Lower leg skin (tissue), 4 donors: Measurements from ENCODE around the gene PACSIN3. TPM values are rescaled to one million over a fixed set of nuclear protein-coding genes. Genes with fewer than 3 reads are reported as not detected.

ENCODE experiments used
- DNase-seq, 2 donors: peaks; one replicate each; pipeline ENCODE4 v3.0.0-alpha.2; 2019; ENCODE audit warnings: low spot score in 2 of 2
- H3K4me3 ChIP-seq: fragments of 200-600 bp; sonication (generic); 2 replicates; pipeline ENCODE4 v1.5.1; 2017; ENCODE audit warnings: mild to moderate bottlenecking, low read depth; ENCODE audit not compliant: poor library complexity, severe bottlenecking
- POLR2A ChIP-seq, 2 donors: fragments of 450-650 bp; IDR thresholded peaks; one replicate each; pipeline ENCODE4 v1.6.1; 2016 to 2017; ENCODE audit warnings: antibody characterized with exemption in 2 of 2, mild to moderate bottlenecking in 1 of 2, moderate library complexity in 1 of 2
- WGBS, 2 donors: methylation state at CpG; one replicate each; pipeline ENCODE4 v1.1.5; 2018; 5-methylcytosine and 5-hydroxymethylcytosine counted together
- intact Hi-C: fragments of 100-400 bp; cut with DNase I; formaldehyde crosslinking; loops from one replicate; pipeline ENCODE4 v1.15.0; 2023; ENCODE audit warnings: low total_unique reads
- total RNA-seq, 4 donors: library from RNA; depleted of rRNA; stranded (reverse); fragments of >200 nt; gene quantifications; one replicate each; pipeline ENCODE4 v1.1.0, GENCODE V29; 2016
- TF ChIP-seq, protein P1 (sequence below), 3 donors: fragments of 450-650 bp; IDR thresholded peaks; one replicate each; pipeline ENCODE4 v1.5.1; 2016; ENCODE audit warnings: antibody characterized with exemption in 3 of 3, mild to moderate bottlenecking in 3 of 3, moderate library complexity in 2 of 3

PACSIN3 gene
- total RNA-seq, 4 donors from 2014 or later, result 47.7 to 73.5 (median 58.4) TPM

DNA sequence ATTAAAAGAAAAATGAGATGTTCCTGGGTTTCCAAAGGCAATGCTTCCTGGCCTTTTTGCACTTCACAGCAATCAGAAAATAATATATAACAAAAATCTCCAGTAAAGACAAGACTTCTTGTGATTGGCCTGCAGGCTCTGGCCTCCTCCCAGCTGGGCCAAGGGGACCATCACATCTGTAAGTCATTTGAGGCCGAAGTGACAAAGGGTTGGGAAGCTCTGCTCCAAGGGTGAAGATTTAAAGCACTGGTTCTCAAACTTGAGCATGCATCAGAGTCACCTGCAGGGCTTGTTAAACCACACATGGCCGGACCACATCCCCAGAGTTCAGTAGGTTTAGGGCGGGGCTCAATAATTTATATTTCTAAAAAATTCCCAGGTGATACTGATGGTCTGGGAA lies 41.7 kb downstream of the PACSIN3 start:
- WGBS, 2 donors, result 51 to 62% methylated on average over 3 of the region's 3 CpGs

DNA sequence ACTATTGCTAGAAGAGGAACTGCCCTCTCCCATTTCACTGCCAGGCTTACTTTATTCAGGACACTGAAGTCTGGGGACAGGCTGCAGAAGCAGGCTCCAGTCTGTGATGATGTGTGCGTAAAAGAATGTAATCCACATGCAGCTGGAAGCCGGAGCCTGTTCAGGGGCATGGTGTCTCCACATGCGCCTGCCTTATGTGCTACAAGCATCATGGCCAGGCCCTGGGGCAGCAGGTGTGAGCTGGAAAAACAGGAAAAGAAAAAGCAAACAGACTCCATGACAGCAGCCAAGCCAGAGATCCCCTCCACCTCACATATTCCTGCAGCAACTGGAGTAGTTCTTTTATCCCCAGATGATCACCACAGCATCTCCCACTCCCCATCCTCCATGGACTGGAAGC lies 42.9 kb downstream of the PACSIN3 start:
- WGBS, 2 donors, result 31 to 42% methylated on average over 3 of the region's 3 CpGs
- DNase-seq, result peak; percentile 81 to 91
- TF ChIP-seq, protein P1, sequence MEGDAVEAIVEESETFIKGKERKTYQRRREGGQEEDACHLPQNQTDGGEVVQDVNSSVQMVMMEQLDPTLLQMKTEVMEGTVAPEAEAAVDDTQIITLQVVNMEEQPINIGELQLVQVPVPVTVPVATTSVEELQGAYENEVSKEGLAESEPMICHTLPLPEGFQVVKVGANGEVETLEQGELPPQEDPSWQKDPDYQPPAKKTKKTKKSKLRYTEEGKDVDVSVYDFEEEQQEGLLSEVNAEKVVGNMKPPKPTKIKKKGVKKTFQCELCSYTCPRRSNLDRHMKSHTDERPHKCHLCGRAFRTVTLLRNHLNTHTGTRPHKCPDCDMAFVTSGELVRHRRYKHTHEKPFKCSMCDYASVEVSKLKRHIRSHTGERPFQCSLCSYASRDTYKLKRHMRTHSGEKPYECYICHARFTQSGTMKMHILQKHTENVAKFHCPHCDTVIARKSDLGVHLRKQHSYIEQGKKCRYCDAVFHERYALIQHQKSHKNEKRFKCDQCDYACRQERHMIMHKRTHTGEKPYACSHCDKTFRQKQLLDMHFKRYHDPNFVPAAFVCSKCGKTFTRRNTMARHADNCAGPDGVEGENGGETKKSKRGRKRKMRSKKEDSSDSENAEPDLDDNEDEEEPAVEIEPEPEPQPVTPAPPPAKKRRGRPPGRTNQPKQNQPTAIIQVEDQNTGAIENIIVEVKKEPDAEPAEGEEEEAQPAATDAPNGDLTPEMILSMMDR (IDR thresholded peaks at IDR 0.05), result no peak
- TF ChIP-seq POLR2A (IDR thresholded peaks at IDR 0.05), result no peak
- intact Hi-C loops, result no loop called here
- H3K4me3 ChIP-seq, result no peak overlapping the region

More for the DNA sequence above, 41.7 kb downstream of the PACSIN3 start:
- intact Hi-C loops, result no loop called here
- H3K4me3 ChIP-seq, result no peak overlapping the region
- TF ChIP-seq POLR2A (IDR thresholded peaks at IDR 0.05), result no peak
- TF ChIP-seq, protein P1 (IDR thresholded peaks at IDR 0.05), result no peak
- DNase-seq, result peak in 1 of 2 donors; percentile 61

DNA sequence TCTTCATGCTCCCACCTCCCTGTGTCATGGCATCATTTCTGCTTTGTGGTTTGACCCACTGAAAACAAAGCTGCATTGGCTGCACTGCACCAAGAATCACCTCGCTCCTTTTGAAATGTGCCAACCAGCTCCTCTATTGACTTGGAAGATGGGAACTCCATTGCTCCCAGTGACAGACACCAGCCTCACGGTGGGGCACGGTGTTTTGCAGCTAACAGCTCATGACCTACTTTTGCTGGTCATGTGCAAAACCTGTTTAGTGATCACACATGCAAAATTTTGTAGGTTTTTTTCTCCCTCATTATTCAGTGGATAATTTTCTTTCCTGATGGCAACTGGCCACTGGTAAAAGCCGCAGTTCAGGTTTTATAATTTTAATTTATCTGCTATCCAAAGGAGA lies 46.4 kb downstream of the PACSIN3 start:
- H3K4me3 ChIP-seq, result no peak overlapping the region
- 48 to 61% methylated on average over 4 of the region's 4 CpGs for WGBS, 2 donors
- peak in 1 of 2 donors; percentile 49 for DNase-seq
- TF ChIP-seq, protein P1 (IDR thresholded peaks at IDR 0.05), result no peak
- no peak for TF ChIP-seq POLR2A (IDR thresholded peaks at IDR 0.05)
- intact Hi-C loops, result no loop called here

DNA sequence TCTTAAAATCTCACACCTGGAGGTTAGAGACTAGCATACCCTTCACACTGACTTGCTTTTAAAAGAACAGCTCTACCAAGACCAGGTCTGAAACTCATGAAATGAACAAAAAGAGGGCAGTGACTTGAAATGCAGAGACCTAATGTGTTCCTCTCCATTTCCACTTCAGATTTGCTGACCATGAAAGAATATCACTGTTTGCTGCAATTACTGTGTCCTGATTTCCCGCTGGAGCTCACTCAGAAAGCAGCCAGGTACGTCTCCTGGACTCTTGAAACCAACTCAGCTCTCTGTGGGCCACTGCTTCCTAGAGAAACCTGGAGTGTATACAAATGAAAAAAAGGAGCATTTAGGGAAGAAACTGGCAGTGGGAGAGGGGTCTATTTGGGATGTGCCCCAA lies 48.8 kb downstream of the PACSIN3 start:
- TF ChIP-seq POLR2A (IDR thresholded peaks at IDR 0.05), result no peak
- TF ChIP-seq, protein P1 (IDR thresholded peaks at IDR 0.05), result no peak
- 89 to 96% methylated on average over 2 of the region's 2 CpGs for WGBS, 2 donors
- intact Hi-C loops, result no loop called here
- peak in 1 of 2 donors; percentile 6 for DNase-seq
- no peak overlapping the region for H3K4me3 ChIP-seq

DNA sequence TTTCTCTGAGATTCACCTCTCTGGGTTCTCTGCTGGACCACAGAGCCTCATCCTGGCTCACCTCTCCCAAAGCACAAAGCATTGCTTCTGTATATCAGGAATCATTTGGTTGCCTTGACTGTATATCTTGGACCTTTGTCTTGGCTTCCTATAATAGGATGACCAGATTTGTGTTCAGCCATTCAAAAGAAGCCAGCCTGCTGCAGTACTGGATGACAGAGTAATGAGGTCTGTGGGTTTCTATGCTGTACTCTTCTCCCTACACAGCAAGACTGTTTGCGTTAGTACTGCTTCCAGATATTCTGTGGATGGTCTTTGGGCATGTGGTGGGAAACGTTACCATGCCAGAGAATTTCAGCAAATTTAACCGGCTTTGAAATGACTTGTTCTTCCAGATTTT lies 49.3 kb downstream of the PACSIN3 start:
- no peak overlapping the region for H3K4me3 ChIP-seq
- WGBS, 2 donors, result 73 to 80% methylated on average over 3 of the region's 3 CpGs
- DNase-seq, result no peak
- TF ChIP-seq, protein P1 (IDR thresholded peaks at IDR 0.05), result no peak
- no peak for TF ChIP-seq POLR2A (IDR thresholded peaks at IDR 0.05)
- intact Hi-C loops, result no loop called here

DNA sequence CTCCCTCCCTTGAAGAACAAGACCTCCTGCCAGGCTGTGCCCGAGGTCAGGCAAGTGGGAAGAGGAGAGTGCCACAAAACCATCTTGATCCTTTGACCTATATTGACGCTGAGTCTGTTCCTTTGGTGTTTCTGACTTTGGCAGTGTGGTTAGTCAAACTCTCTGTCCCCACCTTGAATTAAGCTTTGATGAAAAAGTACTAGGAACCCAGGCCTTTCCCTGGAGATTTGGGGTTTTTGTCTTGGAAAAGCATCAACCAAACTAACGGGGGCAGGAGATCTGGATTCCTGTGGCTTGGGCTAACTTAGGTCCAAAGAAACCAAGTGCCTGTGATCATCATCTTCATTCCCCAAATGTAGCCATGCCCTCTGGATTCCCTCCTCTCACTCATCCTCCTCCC lies 49.9 kb downstream of the PACSIN3 start:
- no peak for DNase-seq
- no peak overlapping the region for H3K4me3 ChIP-seq
- TF ChIP-seq, protein P1 (IDR thresholded peaks at IDR 0.05), result no peak
- TF ChIP-seq POLR2A (IDR thresholded peaks at IDR 0.05), result no peak
- intact Hi-C loops, result no loop called here
- 72 to 80% methylated on average over 3 of the region's 3 CpGs for WGBS, 2 donors
